ENCODE measurements around the gene SHC2. TPM values are rescaled to one million over a fixed set of nuclear protein-coding genes. Genes with fewer than 3 reads are reported as not detected.
"Not testable (repeated sequence)": the region's sequence is repeated elsewhere in the genome, so short reads cannot be mapped to it uniquely, and the experiment has no call there.

The SHC2 gene
- total and polyA plus RNA-seq, 2 of the 8 experiments (the other 6 are each of a cell fraction or from before 2014, with no cell fraction given): 4.4 to 7.3 TPM

DNA sequence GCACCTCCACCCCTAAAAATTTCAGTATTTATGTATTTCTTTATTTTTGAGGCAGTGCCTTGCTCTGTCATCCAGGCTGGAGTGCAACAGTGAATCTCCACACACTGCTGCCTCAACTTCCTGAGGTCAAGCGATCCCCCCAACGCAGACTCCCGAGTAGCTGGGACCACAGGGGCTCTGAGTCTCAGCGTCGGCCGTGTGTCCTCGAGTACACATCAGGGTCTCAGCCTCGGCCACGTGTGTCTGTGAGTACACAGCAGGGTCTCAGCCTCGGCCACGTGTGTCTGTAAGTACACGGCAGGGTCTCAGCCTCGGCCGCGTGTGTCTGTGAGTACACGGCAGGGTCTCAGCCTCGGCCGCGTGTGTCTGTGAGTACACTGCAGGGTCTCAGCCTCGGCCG is 73.1 kb downstream of the SHC2 start (continued):
- TF ChIP-seq EP300 (IDR thresholded peaks at IDR 0.05; ENCODE audit: borderline replicate concordance in 1 of 2, low read depth in 2 of 2, low read length in 2 of 2) (no peak), NANOG (IDR thresholded peaks at IDR 0.05; ENCODE audit: insufficient read depth, low read depth, low read length, poor library complexity, severe bottlenecking) (no peak), ASH2L (IDR thresholded peaks at IDR 0.05; ENCODE audit: low read length) (no peak), GABPA (IDR thresholded peaks at IDR 0.05; ENCODE audit: borderline replicate concordance, insufficient read depth, low read length) (no peak), TCF12 (IDR thresholded peaks at IDR 0.05; ENCODE audit: low read depth, low read length) (no peak), BCL11A (IDR thresholded peaks at IDR 0.05; ENCODE audit: low read depth in 2 of 2, low read length in 2 of 2) (no peak), PHF8 (conservative IDR thresholded peaks at IDR 0.05; ENCODE audit: low read depth, low read length) (no peak)

DNA sequence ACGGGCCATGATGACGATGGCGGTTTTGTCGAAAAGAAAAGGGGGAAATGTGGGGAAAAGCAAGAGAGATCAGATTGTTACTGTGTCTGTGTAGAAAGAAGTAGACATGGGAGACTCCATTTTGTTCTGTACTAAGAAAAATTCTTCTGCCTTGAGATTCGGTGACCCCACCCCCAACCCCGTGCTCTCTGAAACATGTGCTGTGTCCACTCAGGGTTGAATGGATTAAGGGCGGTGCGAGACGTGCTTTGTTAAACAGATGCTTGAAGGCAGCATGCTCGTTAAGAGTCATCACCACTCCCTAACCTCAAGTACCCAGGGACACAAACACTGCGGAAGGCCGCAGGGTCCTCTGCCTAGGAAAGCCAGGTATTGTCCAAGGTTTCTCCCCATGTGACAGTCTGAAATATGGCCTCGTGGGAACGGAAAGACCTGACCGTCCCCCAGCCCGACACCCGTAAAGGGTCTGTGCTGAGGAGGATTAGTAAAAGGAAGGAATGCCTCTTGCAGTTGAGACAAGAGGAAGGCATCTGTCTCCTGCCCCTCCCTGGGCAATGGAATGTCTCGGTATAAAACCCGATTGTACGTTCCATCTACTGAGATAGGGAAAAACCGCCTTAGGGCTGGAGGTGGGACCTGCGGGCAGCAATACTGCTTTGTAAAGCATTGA is 74.1 kb downstream of the SHC2 start:
- WGBS, 2 experiments (ENCODE audit: extremely low coverage in 1 of 2, insufficient coverage in 1 of 2, insufficient read length in 1 of 2, insufficient replicate concordance in 2 of 2, low coverage in 1 of 2, low lambda C conversion rate in 2 of 2, missing lambda C conversion rate in 1 of 2): 72% methylated on average over 17 of the region's 22 CpGs; no CpG with 5 or more reads in 1 of the 2 experiments
- H3K4ac ChIP-seq (replicated peaks; ENCODE audit: insufficient read length, low read depth, low read length); H2BK120ac ChIP-seq (replicated peaks; ENCODE audit: low read depth, low read length); H2BK5ac ChIP-seq (ENCODE audit: low read depth, low read length); H2AK5ac ChIP-seq (ENCODE audit: low read depth, low read length); H3K9ac ChIP-seq (replicated peaks in 1 of 4; ENCODE audit: extremely low read depth in 1 of 4, low read depth in 3 of 4, low read length in 3 of 4); H3K4me2 ChIP-seq (ENCODE audit: insufficient read depth in 1 of 2, low read depth in 2 of 2, low read length in 2 of 2); H3K23me2 ChIP-seq (ENCODE audit: low read depth, low read length); H3K14ac ChIP-seq (ENCODE audit: insufficient read length); H3K36me3 ChIP-seq (ENCODE audit: control insufficient read depth in 2 of 4, insufficient read depth in 4 of 4, low read length in 3 of 4); H2BK15ac ChIP-seq (ENCODE audit: low read length); H3K79me2 ChIP-seq (ENCODE audit: control insufficient read depth in 1 of 2, insufficient read depth in 2 of 2, low read length in 2 of 2); H2BK12ac ChIP-seq (ENCODE audit: low read depth, low read length); H4K91ac ChIP-seq (replicated peaks; ENCODE audit: insufficient read length, low read length); H3K27ac ChIP-seq (ENCODE audit: low read depth, low read length); H4K8ac ChIP-seq (ENCODE audit: extremely low read depth, insufficient read depth, low read length); H3K27me3 ChIP-seq (replicated peaks in 1 of 4; ENCODE audit: control insufficient read depth in 3 of 4, extremely low read depth in 1 of 4, insufficient read depth in 3 of 4, low read length in 3 of 4); H4K20me1 ChIP-seq (replicated peaks in 1 of 2; ENCODE audit: control insufficient read depth in 1 of 2, insufficient read depth in 2 of 2, low read length in 2 of 2); POLR2A ChIA-PET (ENCODE audit: partially characterized antibody); H3K4me3 ChIP-seq (ENCODE audit: extremely low read depth in 1 of 4, insufficient read depth in 2 of 4, low read depth in 3 of 4, low read length in 4 of 4); H3K79me1 ChIP-seq (ENCODE audit: low read depth, low read length); H3K18ac ChIP-seq (ENCODE audit: extremely low read depth, low read length); FAIRE-seq; H3K56ac ChIP-seq (replicated peaks; ENCODE audit: insufficient read length, low read depth, low read length); DNase-seq (ENCODE audit: low read depth in 1 of 2, low spot score in 2 of 2); H3K23ac ChIP-seq (ENCODE audit: insufficient read length); H4K5ac ChIP-seq (ENCODE audit: insufficient read length, low read depth, low read length); H2AFZ ChIP-seq (ENCODE audit: low read length); H2BK20ac ChIP-seq (ENCODE audit: low read length); H3K9me3 ChIP-seq (ENCODE audit: insufficient read depth in 2 of 2, low read depth in 1 of 2, low read length in 1 of 2): not testable (repeated sequence)
- CTCF ChIA-PET (ENCODE audit: partially characterized antibody): interaction anchor here (0.8 to 1.4 kb wide), 3 partner anchors 76 to 239 kb away, joined by 3 to 5 read pairs (median 3); no protein-coding TSS in a partner anchor
- peaks cover 0 to 19% (median 8%) of the 10 kb centered on the region in 4 experiments; a peak in 5 of 7 replicates for H3K4me1 ChIP-seq (replicated peaks in 1 of 4; ENCODE audit: control insufficient read depth in 3 of 4, insufficient read depth in 4 of 4, low read length in 3 of 4)

Data from H1 (cell line).